ENCODE data around the gene PALMD. TPM values are rescaled to one million over a fixed set of nuclear protein-coding genes. Genes with fewer than 3 reads are reported as not detected.

The PALMD gene
- total RNA-seq, 1 donor from 2014 or later: 34.4 TPM

GRCh38 chr1:99635664-99636063 is 10.2 kb upstream of the PALMD start:
- intact Hi-C loops (cut with DNase I): no loop called here
- DNase-seq (ENCODE audit: low spot score in 2 of 2): no peak
- Histone ChIP-seq H3K27ac (no peak overlapping the region), H3K4me3 (no peak overlapping the region), H3K36me3 (no peaks in the 10 kb centered on the region), H3K9me3 (no peaks in the 10 kb centered on the region), H3K27me3 (no peaks in the 10 kb centered on the region), H3K4me1 (no peaks in the 10 kb centered on the region)
- TF ChIP-seq, protein P1, sequence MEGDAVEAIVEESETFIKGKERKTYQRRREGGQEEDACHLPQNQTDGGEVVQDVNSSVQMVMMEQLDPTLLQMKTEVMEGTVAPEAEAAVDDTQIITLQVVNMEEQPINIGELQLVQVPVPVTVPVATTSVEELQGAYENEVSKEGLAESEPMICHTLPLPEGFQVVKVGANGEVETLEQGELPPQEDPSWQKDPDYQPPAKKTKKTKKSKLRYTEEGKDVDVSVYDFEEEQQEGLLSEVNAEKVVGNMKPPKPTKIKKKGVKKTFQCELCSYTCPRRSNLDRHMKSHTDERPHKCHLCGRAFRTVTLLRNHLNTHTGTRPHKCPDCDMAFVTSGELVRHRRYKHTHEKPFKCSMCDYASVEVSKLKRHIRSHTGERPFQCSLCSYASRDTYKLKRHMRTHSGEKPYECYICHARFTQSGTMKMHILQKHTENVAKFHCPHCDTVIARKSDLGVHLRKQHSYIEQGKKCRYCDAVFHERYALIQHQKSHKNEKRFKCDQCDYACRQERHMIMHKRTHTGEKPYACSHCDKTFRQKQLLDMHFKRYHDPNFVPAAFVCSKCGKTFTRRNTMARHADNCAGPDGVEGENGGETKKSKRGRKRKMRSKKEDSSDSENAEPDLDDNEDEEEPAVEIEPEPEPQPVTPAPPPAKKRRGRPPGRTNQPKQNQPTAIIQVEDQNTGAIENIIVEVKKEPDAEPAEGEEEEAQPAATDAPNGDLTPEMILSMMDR (IDR thresholded peaks at IDR 0.05): no peak

- TF ChIP-seq, protein P1 (IDR thresholded peaks at IDR 0.05): no peak
- H3K36me3 ChIP-seq: no peaks in the 10 kb centered on the region
- H3K4me1 ChIP-seq: no peaks in the 10 kb centered on the region
- no peak for DNase-seq (ENCODE audit: low spot score in 2 of 2)
- intact Hi-C loops (cut with DNase I): no loop called here
- H3K4me3 ChIP-seq: no peak overlapping the region
- no peaks in the 10 kb centered on the region for H3K9me3 ChIP-seq
- H3K27ac ChIP-seq: no peak overlapping the region
- no peaks in the 10 kb centered on the region for H3K27me3 ChIP-seq
Observed at GRCh38 chr1:99636647-99637175, 9.2 kb upstream of the PALMD start.

DNA sequence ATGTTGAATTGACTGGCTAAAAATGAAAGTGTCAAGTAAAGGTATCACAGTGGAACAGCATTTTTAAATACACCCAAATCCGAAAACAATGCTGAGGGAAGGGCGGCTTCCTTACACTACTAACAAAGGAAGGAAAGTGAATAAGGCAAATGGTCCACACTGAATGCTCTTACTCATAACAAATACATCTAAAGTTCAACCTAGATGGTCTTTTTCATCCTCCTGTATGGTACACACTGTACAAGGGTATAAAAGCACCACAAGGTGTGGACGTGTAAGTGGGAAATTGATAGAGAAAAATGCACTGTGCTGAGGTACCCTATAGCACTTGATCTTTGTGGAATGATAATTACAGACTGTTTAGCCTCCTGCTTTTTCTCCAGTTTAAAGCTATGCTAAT is 7.1 kb upstream of the PALMD start:
- TF ChIP-seq, protein P1 (IDR thresholded peaks at IDR 0.05): no peak
- H3K4me3 ChIP-seq: no peak overlapping the region
- H3K4me1 ChIP-seq: no peaks in the 10 kb centered on the region
- H3K27me3 ChIP-seq: no peaks in the 10 kb centered on the region
- intact Hi-C loops (cut with DNase I): no loop called here
- H3K27ac ChIP-seq: no peak overlapping the region
- no peak for DNase-seq (ENCODE audit: low spot score in 2 of 2)
- no peaks in the 10 kb centered on the region for H3K9me3 ChIP-seq
- H3K36me3 ChIP-seq: no peaks in the 10 kb centered on the region

DNA sequence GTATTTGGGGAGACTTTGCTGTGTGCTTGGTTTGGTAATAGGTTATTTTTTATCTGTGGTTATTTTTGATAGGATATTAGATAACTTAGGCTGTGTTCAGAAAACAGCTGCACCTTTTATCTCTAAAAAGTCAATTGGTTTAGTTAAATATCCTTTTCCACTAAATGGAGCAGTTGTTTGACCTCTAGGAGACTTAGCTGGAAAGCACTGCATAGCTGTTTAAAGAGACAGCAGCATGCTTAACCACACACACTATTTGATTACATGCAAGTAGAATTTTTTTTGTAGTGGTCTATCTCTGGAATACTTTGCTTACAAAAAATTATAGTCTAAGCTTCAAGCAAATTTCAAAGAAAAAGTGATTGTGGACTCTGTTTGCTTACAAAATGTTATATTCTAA is 6.5 kb upstream of the PALMD start:
- Histone ChIP-seq H3K9me3 (no peaks in the 10 kb centered on the region), H3K27me3 (no peaks in the 10 kb centered on the region), H3K4me1 (no peaks in the 10 kb centered on the region), H3K36me3 (no peaks in the 10 kb centered on the region), H3K4me3 (no peak overlapping the region), H3K27ac (no peak overlapping the region)
- TF ChIP-seq, protein P1 (IDR thresholded peaks at IDR 0.05): no peak
- no peak for DNase-seq (ENCODE audit: low spot score in 2 of 2)
- intact Hi-C loops (cut with DNase I): no loop called here

DNA sequence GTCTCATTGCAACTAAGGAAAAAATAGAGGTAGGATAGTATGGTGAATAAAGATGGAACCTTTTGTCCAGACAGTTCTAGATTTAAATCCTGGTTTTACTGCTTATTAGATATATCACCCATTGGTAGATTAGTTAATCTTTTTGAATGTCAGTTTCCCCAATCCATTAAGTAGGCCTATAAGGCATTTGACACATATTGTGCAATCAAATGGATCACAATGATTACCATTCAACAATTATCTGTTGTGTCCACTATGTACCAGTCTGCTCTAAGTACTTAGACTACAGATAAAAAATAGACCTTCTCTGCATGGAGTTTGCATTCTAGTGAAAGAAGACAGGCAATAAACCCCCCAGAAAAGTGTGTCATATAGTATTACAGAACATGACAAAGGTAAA is 6.0 kb upstream of the PALMD start:
- Histone ChIP-seq H3K4me1 (no peaks in the 10 kb centered on the region), H3K4me3 (no peak overlapping the region), H3K27me3 (no peaks in the 10 kb centered on the region), H3K36me3 (no peaks in the 10 kb centered on the region), H3K9me3 (no peaks in the 10 kb centered on the region), H3K27ac (no peak overlapping the region)
- intact Hi-C loops (cut with DNase I): no loop called here
- TF ChIP-seq, protein P1 (IDR thresholded peaks at IDR 0.05): no peak
- DNase-seq (ENCODE audit: low spot score in 2 of 2): no peak

DNA sequence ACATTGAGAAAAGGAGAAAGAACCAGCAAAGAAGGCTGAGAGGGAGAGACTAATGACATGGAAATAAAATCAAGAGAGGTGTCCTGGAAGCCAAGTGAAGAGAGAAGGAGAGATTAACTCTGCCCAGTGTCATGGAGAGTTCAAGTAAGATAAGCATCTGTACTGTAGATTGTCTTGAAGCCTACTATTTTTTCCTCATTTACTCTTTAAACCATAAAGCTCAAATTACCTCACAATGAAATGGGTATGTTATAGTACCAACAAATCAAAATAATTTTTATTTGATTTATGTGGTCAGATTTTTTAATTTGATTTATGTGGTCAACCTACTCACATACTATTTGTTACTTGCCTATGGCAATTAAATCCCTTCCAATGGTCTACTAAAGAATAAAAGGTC is 5.2 kb upstream of the PALMD start:
- TF ChIP-seq, protein P1 (IDR thresholded peaks at IDR 0.05): no peak
- Histone ChIP-seq H3K9me3 (no peaks in the 10 kb centered on the region), H3K27ac (no peak overlapping the region), H3K27me3 (no peaks in the 10 kb centered on the region), H3K36me3 (no peaks in the 10 kb centered on the region), H3K4me1 (no peaks in the 10 kb centered on the region), H3K4me3 (no peak overlapping the region)
- DNase-seq (ENCODE audit: low spot score in 2 of 2): no peak
- intact Hi-C loops (cut with DNase I): no loop called here
